CD4-positive, alpha-beta memory T cell (primary cell): ENCODE data around the gene AMZ1. TPM values are rescaled to one million over a fixed set of nuclear protein-coding genes. Genes with fewer than 3 reads are reported as not detected.
A peak's percentile ranks its signal among the peaks of the same experiment; 100 is the strongest.
"Not testable (repeated sequence)": the region's sequence is repeated elsewhere in the genome, so short reads cannot be mapped to it uniquely, and the experiment has no call there.

ENCODE experiments used
- CTCF ChIA-PET: fragments of 350-600 bp; sonication (Branson Sonifier 250); formaldehyde crosslinking; loops from one replicate; lab custom pipeline; 2021; ENCODE audit warnings: inconsistent platforms; ENCODE audit not compliant: partially characterized antibody; lab: Charles Lee
- POLR2A ChIA-PET: fragments of 350-600 bp; sonication (Branson Sonifier 250); formaldehyde crosslinking; loops from one replicate; lab custom pipeline; 2021; ENCODE audit not compliant: partially characterized antibody; lab: Charles Lee
- DNase-seq, 5 donors: peaks; one replicate each; pipeline versions ENCODE4 v3.0.0 to v3.0.0-alpha.2; 2020 to 2022; ENCODE audit warnings: mixed read lengths in 1 of 5
- H3K27ac ChIP-seq: one replicate; pipeline ENCODE4 v1.7.0; 2013; ENCODE audit warnings: low read depth, low read length
- H3K27me3 ChIP-seq: 2 replicates; pipeline ENCODE4 v1.7.0; 2013; ENCODE audit warnings: mild to moderate bottlenecking, low read length, moderate library complexity; ENCODE audit not compliant: insufficient read depth
- H3K36me3 ChIP-seq: 2 replicates; pipeline ENCODE4 v1.7.0; 2013; ENCODE audit warnings: mild to moderate bottlenecking, low read length, moderate library complexity; ENCODE audit not compliant: insufficient read depth
- H3K4me1 ChIP-seq: 2 replicates; pipeline ENCODE4 v1.7.0; 2013; ENCODE audit warnings: mild to moderate bottlenecking, low read length, moderate library complexity; ENCODE audit not compliant: insufficient read depth
- H3K4me3 ChIP-seq, 2 donors: one replicate each; pipeline ENCODE4 v1.7.0; 2013; ENCODE audit warnings: low read length in 2 of 2, mild to moderate bottlenecking in 1 of 2
- H3K9me3 ChIP-seq, 2 donors: one replicate each; pipeline ENCODE4 v1.7.0; 2013; ENCODE audit warnings: low read length in 2 of 2, control low read depth in 1 of 2; ENCODE audit not compliant: control insufficient read depth in 1 of 2
- H3K27ac Mint-ChIP-seq, 7 donors: one replicate each; pipeline ENCODE4 v1.8.0; 2020 to 2021; ENCODE audit warnings: mixed read lengths in 7 of 7, mild to moderate bottlenecking in 6 of 7, inconsistent platforms in 3 of 7, moderate library complexity in 3 of 7
- H3K27me3 Mint-ChIP-seq, 2 donors: one replicate each; pipeline ENCODE4 v1.8.0; 2020 to 2021; ENCODE audit warnings: mixed read lengths in 2 of 2
- H3K36me3 Mint-ChIP-seq, 2 donors: one replicate each; pipeline ENCODE4 v1.8.0; 2020 to 2021; ENCODE audit warnings: mixed read lengths in 2 of 2, inconsistent platforms in 1 of 2, mild to moderate bottlenecking in 1 of 2
- H3K4me1 Mint-ChIP-seq, 4 donors: one replicate each; pipeline ENCODE4 v1.8.0; 2020 to 2021; ENCODE audit warnings: mixed read lengths in 4 of 4, mild to moderate bottlenecking in 1 of 4
- H3K4me3 Mint-ChIP-seq, 8 donors: one replicate each; pipeline ENCODE4 v1.8.0; 2020 to 2021; ENCODE audit warnings: mixed read lengths in 8 of 8, mild to moderate bottlenecking in 7 of 8, moderate library complexity in 6 of 8, inconsistent platforms in 3 of 8
- H3K9me3 Mint-ChIP-seq, 8 donors: one replicate each; pipeline ENCODE4 v1.8.0; 2020 to 2021; ENCODE audit warnings: mixed read lengths in 8 of 8, mild to moderate bottlenecking in 5 of 8, inconsistent platforms in 3 of 8, moderate library complexity in 1 of 8
- intact Hi-C: fragments of 100-400 bp; cut with micrococcal nuclease; formaldehyde crosslinking; loops from one replicate; pipeline ENCODE4 v1.15.1; 2023
- polyA plus RNA-seq, 2 donors: library from polyadenylated mRNA; unstranded; fragments of 300-500 nt; fragmentation: Illumina TruSeq; gene quantifications; one replicate each; pipeline ENCODE4 v1.2.3, GENCODE V29; 2021
- total RNA-seq, 2 experiments: library from RNA; stranded (reverse); gene quantifications; one replicate each; pipeline ENCODE4 v1.2.3, GENCODE V29; 2021

Gene AMZ1
- total and polyA plus RNA-seq, 4 experiments from 2014 or later, result 0.15 to 2.0 (median 1.6) TPM; not detected in 1

- H3K36me3 ChIP-seq, result no peaks in the 10 kb centered on the region
- H3K4me1 Mint-ChIP-seq, result peaks cover 0 to 5% (median 3%) of the 10 kb centered on the region in 4 donors
- no peaks in the 10 kb centered on the region for H3K9me3 ChIP-seq
- H3K27me3 Mint-ChIP-seq, result no peaks in the 10 kb centered on the region
- no peak for DNase-seq
- H3K4me1 ChIP-seq, result no peaks in the 10 kb centered on the region
- ChIA-PET CTCF (interaction anchor here (1.7 kb wide), 1 partner anchor 9 kb away, joined by 5 read pairs; no protein-coding TSS in a partner anchor), POLR2A (no interaction called here)
- no peak overlapping the region for H3K27ac ChIP-seq
- intact Hi-C loops, result no loop called here
- no peak overlapping the region for H3K4me3 Mint-ChIP-seq
- H3K27me3 ChIP-seq, result no peaks in the 10 kb centered on the region
- H3K4me3 ChIP-seq, result no peak overlapping the region
- H3K9me3 Mint-ChIP-seq, result no peaks in the 10 kb centered on the region
- no peak overlapping the region for H3K27ac Mint-ChIP-seq
- peaks cover 8 to 17% of the 10 kb centered on the region in 2 donors for H3K36me3 Mint-ChIP-seq
These were observed 50.0 kb downstream of the AMZ1 start for GRCh38 chr7:2737771-2738540.

GRCh38 chr7:2738766-2739549, 51.0 kb downstream of the AMZ1 start:
- Histone ChIP-seq H3K4me3 (no peak overlapping the region), H3K27ac (no peak overlapping the region), H3K4me1 (no peaks in the 10 kb centered on the region), H3K27me3 (no peaks in the 10 kb centered on the region), H3K9me3 (no peaks in the 10 kb centered on the region), H3K36me3 (no peaks in the 10 kb centered on the region)
- H3K27me3 Mint-ChIP-seq, result no peaks in the 10 kb centered on the region
- intact Hi-C loops, result no loop called here
- no peak overlapping the region for H3K4me3 Mint-ChIP-seq
- H3K9me3 Mint-ChIP-seq, result no peaks in the 10 kb centered on the region
- peaks cover 4 to 10% of the 10 kb centered on the region in 2 donors for H3K36me3 Mint-ChIP-seq
- no peak overlapping the region for H3K27ac Mint-ChIP-seq
- ChIA-PET CTCF (interaction anchor here (1.1 kb wide), 1 partner anchor 29 kb away, joined by 3 read pairs; no protein-coding TSS in a partner anchor), POLR2A (no interaction called here)
- peaks cover 0 to 4% (median 3%) of the 10 kb centered on the region in 4 donors for H3K4me1 Mint-ChIP-seq
- DNase-seq, result no peak

GRCh38 chr7:2743523-2744185, 55.7 kb downstream of the AMZ1 start:
- DNase-seq, H3K9me3 Mint-ChIP-seq, H3K27ac Mint-ChIP-seq, CTCF ChIA-PET, H3K36me3 ChIP-seq, intact Hi-C loops, H3K27me3 Mint-ChIP-seq, H3K36me3 Mint-ChIP-seq, H3K9me3 ChIP-seq, H3K27me3 ChIP-seq, H3K4me1 Mint-ChIP-seq, H3K27ac ChIP-seq, H3K4me1 ChIP-seq, H3K4me3 ChIP-seq, POLR2A ChIA-PET: not testable (repeated sequence)
- peak overlapping the region in 1 of 8 donors; percentile 26 for H3K4me3 Mint-ChIP-seq

GRCh38 chr7:2748684-2749083, 60.7 kb downstream of the AMZ1 start:
- H3K4me3 ChIP-seq, H3K27ac Mint-ChIP-seq, H3K4me1 Mint-ChIP-seq, H3K27me3 Mint-ChIP-seq, DNase-seq, H3K4me3 Mint-ChIP-seq, H3K27ac ChIP-seq, H3K4me1 ChIP-seq, H3K36me3 Mint-ChIP-seq, H3K27me3 ChIP-seq, intact Hi-C loops, CTCF ChIA-PET, POLR2A ChIA-PET, H3K9me3 ChIP-seq, H3K36me3 ChIP-seq, H3K9me3 Mint-ChIP-seq: not testable (repeated sequence)

GRCh38 chr7:2750004-2750407, 62.0 kb downstream of the AMZ1 start:
- H3K4me3 ChIP-seq, result no peak overlapping the region
- H3K27me3 ChIP-seq, result no peaks in the 10 kb centered on the region
- no peaks in the 10 kb centered on the region for H3K9me3 ChIP-seq
- no peak for DNase-seq
- intact Hi-C loops, result no loop called here
- H3K36me3 ChIP-seq, result no peaks in the 10 kb centered on the region
- CTCF ChIA-PET, result no interaction called here
- Mint-ChIP-seq H3K4me3 (no peak overlapping the region), H3K27me3 (no peaks in the 10 kb centered on the region), H3K36me3 (peaks cover 2 to 9% of the 10 kb centered on the region in 2 donors), H3K27ac (no peak overlapping the region), H3K4me1 (peaks cover 0 to 8% (median 4%) of the 10 kb centered on the region in 4 donors), H3K9me3 (peaks cover 0 to 4% (median 0%) of the 10 kb centered on the region in 8 donors)
- H3K4me1 ChIP-seq, result no peaks in the 10 kb centered on the region
- POLR2A ChIA-PET, result no interaction called here
- H3K27ac ChIP-seq, result no peak overlapping the region

GRCh38 chr7:2751086-2751485, 63.1 kb downstream of the AMZ1 start:
- Mint-ChIP-seq H3K36me3 (peaks cover 9 to 18% of the 10 kb centered on the region in 2 donors), H3K27ac (peak overlapping the region in 1 of 7 donors; percentile 12), H3K27me3 (no peaks in the 10 kb centered on the region), H3K9me3 (peaks cover 0 to 4% (median 0%) of the 10 kb centered on the region in 8 donors), H3K4me3 (no peak overlapping the region), H3K4me1 (peaks cover 0 to 5% (median 4%) of the 10 kb centered on the region in 4 donors)
- intact Hi-C loops, result no loop called here
- ChIA-PET POLR2A (no interaction called here), CTCF (interaction anchor here (0.8 kb wide), 2 partner anchors 41 to 82 kb away, joined by 3 read pairs; no protein-coding TSS in a partner anchor)
- no peaks in the 10 kb centered on the region for H3K4me1 ChIP-seq
- H3K27ac ChIP-seq, result no peak overlapping the region
- H3K4me3 ChIP-seq, result no peak overlapping the region
- no peaks in the 10 kb centered on the region for H3K27me3 ChIP-seq
- H3K36me3 ChIP-seq, result no peaks in the 10 kb centered on the region
- no peaks in the 10 kb centered on the region for H3K9me3 ChIP-seq
- no peak for DNase-seq

- ChIA-PET POLR2A (no interaction called here), CTCF (no interaction called here)
- peaks cover 0 to 4% (median 0%) of the 10 kb centered on the region in 8 donors for H3K9me3 Mint-ChIP-seq
These were observed 65.1 kb downstream of the AMZ1 start for GRCh38 chr7:2753148-2753547.

More at GRCh38 chr7:2753148-2753547, 65.1 kb downstream of the AMZ1 start:
- no peak overlapping the region for H3K4me3 Mint-ChIP-seq
- H3K4me1 ChIP-seq, result peaks cover 8% of the 10 kb centered on the region
- H3K27ac Mint-ChIP-seq, result no peak overlapping the region
- peaks cover 13 to 26% of the 10 kb centered on the region in 2 donors for H3K36me3 Mint-ChIP-seq
- peaks cover 9 to 11% (median 10%) of the 10 kb centered on the region in 4 donors for H3K4me1 Mint-ChIP-seq
- H3K36me3 ChIP-seq, result no peaks in the 10 kb centered on the region
- DNase-seq, result no peak
- no peak overlapping the region for H3K27ac ChIP-seq
- H3K4me3 ChIP-seq, result no peak overlapping the region
- H3K27me3 Mint-ChIP-seq, result no peaks in the 10 kb centered on the region
- no peaks in the 10 kb centered on the region for H3K9me3 ChIP-seq
- no peaks in the 10 kb centered on the region for H3K27me3 ChIP-seq
- intact Hi-C loops, result no loop called here
